Measurements from ENCODE around the gene METRN.

The METRN gene

GRCh38 chr16:714558-715476 is at the start of gene METRN:
Gene METRN, plus strand, starts transcription at chr16:715118. Its CDS starts 172 bp downstream, at chr16:715290.
- FAIRE-seq, result no peak

GRCh38 chr16:666572-666971 is 48.3 kb upstream of the METRN start:
- no peak for FAIRE-seq

GRCh38 chr16:667113-667779 is 47.7 kb upstream of the METRN start:
- FAIRE-seq, result no peak

- FAIRE-seq, result no peak
These were observed 47.0 kb upstream of the METRN start, which contains the start of gene RHOT2 for GRCh38 chr16:667780-668518. Gene RHOT2, plus strand, starts transcription at chr16:668132. Its CDS starts 68 bp downstream, at chr16:668200.

- FAIRE-seq, result no peak
These were observed 46.3 kb upstream of the METRN start for GRCh38 chr16:668519-669171.

GRCh38 chr16:669666-670065 is 45.3 kb upstream of the METRN start:
- no peak for FAIRE-seq

GRCh38 chr16:670485-671352 is 44.2 kb upstream of the METRN start:
- FAIRE-seq, result no peak

GRCh38 chr16:671353-672131 is 43.4 kb upstream of the METRN start:
- FAIRE-seq, result no peak

GRCh38 chr16:672371-672770 is 42.5 kb upstream of the METRN start:
- no peak for FAIRE-seq

GRCh38 chr16:672851-673250 is 42.1 kb upstream of the METRN start:
- FAIRE-seq, result no peak

GRCh38 chr16:673399-673991 is 41.4 kb upstream of the METRN start:
- no peak for FAIRE-seq

- FAIRE-seq, result no peak
These were observed 40.6 kb upstream of the METRN start for GRCh38 chr16:674214-674881.

GRCh38 chr16:674968-675883 is 39.7 kb upstream of the METRN start, which contains the start of gene RHBDL1:
Gene RHBDL1, plus strand, starts transcription at chr16:675671. Its CDS starts 120 bp downstream, at chr16:675791.
- no peak for FAIRE-seq

GRCh38 chr16:675884-676564 is 38.9 kb upstream of the METRN start:
- FAIRE-seq, result no peak

GRCh38 chr16:676565-676902 is 38.4 kb upstream of the METRN start:
- no peak for FAIRE-seq

GRCh38 chr16:676913-677312 is 38.0 kb upstream of the METRN start:
- FAIRE-seq, result no peak

- FAIRE-seq, result no peak
These were observed 37.4 kb upstream of the METRN start for GRCh38 chr16:677316-678190.

Data from TTC549 (cell line).